Glomerular visceral epithelial cell (primary cell): ENCODE results near the gene GALNT18.

Experiments
- DNase-seq: peaks from one replicate; pipeline ENCODE4 v3.0.0-alpha.2; 2016; ENCODE audit errors: extremely low spot score

Gene GALNT18

GRCh38 chr11:11532574-11532973 lies 89.2 kb downstream of the GALNT18 start:
- no peak for DNase-seq

GRCh38 chr11:11531131-11531908 lies 90.5 kb downstream of the GALNT18 start:
- no peak for DNase-seq

- DNase-seq, result no peak
Observed at GRCh38 chr11:11528986-11529385, 92.8 kb downstream of the GALNT18 start.

- no peak for DNase-seq
Observed at GRCh38 chr11:11525283-11525682, 96.5 kb downstream of the GALNT18 start.

GRCh38 chr11:11524436-11525061 lies 97.3 kb downstream of the GALNT18 start:
- DNase-seq, result no peak

GRCh38 chr11:11522591-11522990 lies 99.2 kb downstream of the GALNT18 start:
- DNase-seq, result no peak

- no peak for DNase-seq
Observed at GRCh38 chr11:11521306-11522002, 100.4 kb downstream of the GALNT18 start.

GRCh38 chr11:11520231-11521015 lies 101.4 kb downstream of the GALNT18 start:
- no peak for DNase-seq

GRCh38 chr11:11519184-11519583 lies 102.6 kb downstream of the GALNT18 start:
- no peak for DNase-seq

- no peak for DNase-seq
Observed at GRCh38 chr11:11514246-11514645, 107.6 kb downstream of the GALNT18 start.

GRCh38 chr11:11513422-11513821 lies 108.4 kb downstream of the GALNT18 start:
- no peak for DNase-seq

GRCh38 chr11:11512929-11513328 lies 108.9 kb downstream of the GALNT18 start:
- DNase-seq, result no peak

- DNase-seq, result no peak
Observed at GRCh38 chr11:11512502-11512901, 109.3 kb downstream of the GALNT18 start.

- DNase-seq, result no peak
Observed at GRCh38 chr11:11512090-11512489, 109.7 kb downstream of the GALNT18 start.

- no peak for DNase-seq
Observed at GRCh38 chr11:11510939-11511338, 110.9 kb downstream of the GALNT18 start.

GRCh38 chr11:11505692-11506091 lies 116.1 kb downstream of the GALNT18 start:
- DNase-seq, result no peak

- DNase-seq, result no peak
Observed at GRCh38 chr11:11505190-11505589, 116.6 kb downstream of the GALNT18 start.

GRCh38 chr11:11504071-11504470 lies 117.7 kb downstream of the GALNT18 start:
- DNase-seq, result no peak

GRCh38 chr11:11502263-11502861 lies 119.4 kb downstream of the GALNT18 start:
- DNase-seq, result no peak

GRCh38 chr11:11501546-11502262 lies 120.1 kb downstream of the GALNT18 start:
- no peak for DNase-seq
